CD14-positive monocyte (primary cell): ENCODE data around the gene LDLRAD2. TPM values are rescaled to one million over a fixed set of nuclear protein-coding genes. Genes with fewer than 3 reads are reported as not detected.

Experiments used
- DNase-seq, 3 donors: peaks; one replicate each; pipeline ENCODE4 v3.0.0-alpha.2; 2011 to 2022
- H2AFZ ChIP-seq: 2 replicates; pipeline ENCODE4 v1.6.0; 2012; ENCODE audit warnings: mild to moderate bottlenecking, low read depth, low read length, inconsistent platforms; ENCODE audit not compliant: insufficient read depth, poor library complexity, severe bottlenecking
- H3K27ac ChIP-seq, 2 donors: 1 replicate in 1 of 2; 2 replicates in 1 of 2; pipeline ENCODE4 v1.5.1; 2012 to 2013; ENCODE audit warnings: low read length in 2 of 2, control low read depth in 1 of 2, inconsistent platforms in 1 of 2, low read depth in 1 of 2, mild to moderate bottlenecking in 1 of 2
- H3K27me3 ChIP-seq, 2 donors: one replicate each; pipeline versions ENCODE4 v1.6.0 to v1.6.1; 2011 to 2013; ENCODE audit warnings: low read length in 2 of 2; ENCODE audit not compliant: control insufficient read depth in 2 of 2, insufficient read depth in 2 of 2
- H3K36me3 ChIP-seq, 2 donors: replicated peaks in 1 of 2; 1 replicate in 1 of 2; 2 replicates in 1 of 2; pipeline versions ENCODE4 v1.5.1 to v1.6.1; 2012 to 2013; ENCODE audit warnings: low read length in 2 of 2, control low read depth in 1 of 2, inconsistent platforms in 1 of 2, mild to moderate bottlenecking in 1 of 2; ENCODE audit not compliant: insufficient read depth in 2 of 2, control insufficient read depth in 1 of 2
- H3K4me1 ChIP-seq, 2 donors: 1 replicate in 1 of 2; 2 replicates in 1 of 2; pipeline versions ENCODE4 v1.5.1 to v1.6.1; 2012 to 2013; ENCODE audit warnings: low read length in 2 of 2, control low read depth in 1 of 2, inconsistent platforms in 1 of 2, mild to moderate bottlenecking in 1 of 2, moderate library complexity in 1 of 2; ENCODE audit not compliant: insufficient read depth in 2 of 2, control insufficient read depth in 1 of 2
- H3K4me2 ChIP-seq: replicated peaks from 2 replicates; pipeline ENCODE3; 2012; ENCODE audit warnings: low read length, moderate library complexity, mild to moderate bottlenecking; ENCODE audit not compliant: poor library complexity, severe bottlenecking; ENCODE audit errors: extremely low read depth
- H3K4me3 ChIP-seq, 3 experiments: fragments of 200-600 bp in 1 of 3; sonication (generic) in 1 of 3; replicated peaks in 1 of 3; 1 replicate in 2 of 3; 2 replicates in 1 of 3; pipeline ENCODE4 v1.5.1; 2011 to 2013; ENCODE audit warnings: low read length in 3 of 3, mild to moderate bottlenecking in 3 of 3, control low read depth in 2 of 3, low read depth in 2 of 3, inconsistent platforms in 1 of 3, moderate library complexity in 1 of 3
- H3K79me2 ChIP-seq: 2 replicates; pipeline ENCODE4 v1.6.0; 2012; ENCODE audit warnings: mild to moderate bottlenecking, control low read depth, inconsistent platforms, low read length, moderate library complexity; ENCODE audit not compliant: insufficient read depth
- H3K9ac ChIP-seq: 2 replicates; pipeline ENCODE4 v1.6.0; 2017; ENCODE audit warnings: low read length, mild to moderate bottlenecking; ENCODE audit not compliant: insufficient read depth, poor library complexity, severe bottlenecking
- H3K9me3 ChIP-seq, 2 donors: replicated peaks in 1 of 2; 1 replicate in 1 of 2; 2 replicates in 1 of 2; pipeline versions ENCODE4 v1.5.1 to v1.6.1; 2012 to 2013; ENCODE audit warnings: low read length in 2 of 2, control low read depth in 1 of 2; ENCODE audit not compliant: control insufficient read depth in 1 of 2, insufficient read depth in 1 of 2
- H4K20me1 ChIP-seq: 2 replicates; pipeline ENCODE4 v1.6.0; 2012; ENCODE audit warnings: mild to moderate bottlenecking, low read length, control low read depth, moderate library complexity; ENCODE audit not compliant: insufficient read depth
- H3K27ac Mint-ChIP-seq, 7 donors: one replicate each; pipeline ENCODE4 v1.8.0; 2020; ENCODE audit warnings: mild to moderate bottlenecking in 7 of 7, mixed read lengths in 7 of 7, moderate library complexity in 6 of 7, inconsistent platforms in 2 of 7
- H3K27me3 Mint-ChIP-seq, 3 donors: one replicate each; pipeline ENCODE4 v1.8.0; 2021 to 2022; ENCODE audit warnings: low read depth in 3 of 3, mild to moderate bottlenecking in 3 of 3, mixed read lengths in 3 of 3, moderate library complexity in 3 of 3, inconsistent platforms in 1 of 3
- H3K36me3 Mint-ChIP-seq, 2 donors: one replicate each; pipeline ENCODE4 v1.8.0; 2020; ENCODE audit warnings: mixed read lengths in 2 of 2, inconsistent platforms in 1 of 2, mild to moderate bottlenecking in 1 of 2
- H3K4me1 Mint-ChIP-seq: one replicate; pipeline ENCODE4 v1.8.0; 2020; ENCODE audit warnings: mild to moderate bottlenecking, mixed read lengths
- H3K4me3 Mint-ChIP-seq, 2 donors: one replicate each; pipeline ENCODE4 v1.8.0; 2020; ENCODE audit warnings: mild to moderate bottlenecking in 2 of 2, mixed read lengths in 2 of 2, moderate library complexity in 1 of 2
- H3K9me3 Mint-ChIP-seq, 7 donors: one replicate each; pipeline ENCODE4 v1.8.0; 2020 to 2022; ENCODE audit warnings: mixed read lengths in 7 of 7, mild to moderate bottlenecking in 6 of 7, moderate library complexity in 6 of 7, inconsistent platforms in 2 of 7
- CTCF ChIP-seq: fragments of 200-600 bp; IDR thresholded peaks from one replicate; pipeline ENCODE4 v1.8.0; 2022; ENCODE audit warnings: antibody characterized with exemption, mild to moderate bottlenecking
- WGBS: methylation state at CpG from one replicate; pipeline ENCODE4 v1.1.5; 2013; ENCODE audit warnings: missing lambda C conversion rate; ENCODE audit not compliant: insufficient coverage; 5-methylcytosine and 5-hydroxymethylcytosine counted together
- intact Hi-C, 2 donors: fragments of 100-400 bp; cut with micrococcal nuclease; formaldehyde crosslinking; loops; one replicate each; pipeline versions ENCODE4 v1.15.0 to v1.15.1; 2023
- polyA plus RNA-seq, 3 donors: library from polyadenylated mRNA; depleted of rRNA in 1 of 3; unstranded in 2 of 3; stranded (reverse) in 1 of 3; fragments of 300-500 nt in 2 of 3; fragments of >200 nt in 1 of 3; fragmentation: Illumina TruSeq in 2 of 3; gene quantifications; 1 replicate in 2 of 3; 2 replicates in 1 of 3; pipeline ENCODE4 v1.2.3, GENCODE V29; 2012 to 2021

Gene LDLRAD2
- polyA plus RNA-seq, 3 donors, result 0.63 TPM; not detected in 2

DNA sequence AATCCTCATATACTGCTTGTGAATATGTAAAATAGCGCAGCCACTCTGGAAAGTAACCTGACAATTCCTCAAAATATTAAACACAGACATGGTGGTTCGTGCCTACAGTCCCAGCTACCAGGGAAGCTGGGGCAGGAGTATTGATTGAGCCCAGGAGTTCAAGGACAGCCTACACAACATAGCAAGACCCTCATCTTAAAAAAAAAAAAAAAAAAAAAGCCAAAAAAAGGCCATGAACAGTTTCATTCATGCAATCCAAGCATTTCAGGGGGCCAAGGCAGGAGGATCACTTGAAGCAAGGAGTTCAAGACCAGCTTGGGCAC lies 33.7 kb upstream of the LDLRAD2 start:
- peak overlapping the region in 1 of 2 donors; percentile 13 for H3K27ac ChIP-seq
- no peaks in the 10 kb centered on the region for H3K9me3 Mint-ChIP-seq
- no peak overlapping the region for H2AFZ ChIP-seq
- peaks cover 0 to 8% of the 10 kb centered on the region in 2 donors for H3K36me3 Mint-ChIP-seq
- H3K9me3 ChIP-seq, result no peaks in the 10 kb centered on the region
- H3K4me3 Mint-ChIP-seq, result no peak overlapping the region
- peak overlapping the region in 5 of 7 donors; percentile 54 to 73 (median 68) for H3K27ac Mint-ChIP-seq
- no peaks in the 10 kb centered on the region for H3K27me3 ChIP-seq
- H4K20me1 ChIP-seq, result peaks cover 29% of the 10 kb centered on the region
- 80% methylated on average over 1 of the region's 2 CpGs for WGBS
- no peaks in the 10 kb centered on the region for H3K36me3 ChIP-seq
- no peak overlapping the region for H3K4me2 ChIP-seq
- peaks cover 61% of the 10 kb centered on the region for H3K4me1 Mint-ChIP-seq
- H3K4me1 ChIP-seq, result peaks cover 48 to 52% of the 10 kb centered on the region in 2 donors
- no peak for TF ChIP-seq CTCF
- peaks cover 96% of the 10 kb centered on the region for H3K79me2 ChIP-seq
- H3K9ac ChIP-seq, result no peak overlapping the region
- DNase-seq, result no peak
- no peak overlapping the region for H3K4me3 ChIP-seq
- no peaks in the 10 kb centered on the region for H3K27me3 Mint-ChIP-seq
- intact Hi-C loops, result no loop called here

DNA sequence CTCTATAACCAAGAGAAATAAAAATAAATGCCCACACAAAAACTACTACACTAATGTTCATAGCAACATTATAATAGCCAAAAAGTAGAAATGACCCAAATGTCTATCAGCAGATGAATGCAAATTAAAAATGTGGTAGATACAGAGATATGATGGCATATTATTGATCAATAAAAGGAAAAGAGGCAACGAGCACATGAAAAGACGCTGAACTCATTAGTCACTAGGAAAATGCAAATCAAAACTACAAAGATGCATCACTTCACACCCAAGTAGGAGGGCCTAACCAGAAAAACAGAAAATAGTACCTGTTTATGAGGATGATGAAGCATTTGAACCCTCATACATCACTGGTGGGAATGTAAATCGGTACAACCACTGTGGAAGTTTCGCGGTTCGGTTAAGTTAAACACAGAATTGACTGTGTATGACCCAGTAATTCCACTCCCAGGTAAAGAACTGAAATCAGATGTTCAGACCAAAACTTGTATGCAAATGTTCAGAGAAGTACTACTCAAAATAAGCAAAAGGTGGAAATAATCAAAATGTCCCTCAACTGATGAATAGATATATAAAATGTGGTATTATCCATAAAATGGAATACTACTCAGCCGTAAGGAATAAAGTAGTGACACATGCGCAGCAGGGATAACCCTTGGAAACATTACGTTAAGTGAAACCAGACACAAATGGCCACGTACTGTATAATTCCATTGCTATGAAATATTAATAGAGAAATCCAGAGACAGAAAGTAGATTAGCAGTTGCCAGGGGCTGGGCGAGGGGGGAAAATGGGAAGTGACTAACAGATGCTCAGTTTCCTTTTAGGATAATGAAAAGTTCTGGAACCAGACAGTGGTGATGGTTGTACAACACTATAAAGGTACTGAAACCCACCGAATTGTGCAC lies 32.2 kb upstream of the LDLRAD2 start:
- Histone ChIP-seq H2AFZ (no peak overlapping the region), H3K9ac (no peak overlapping the region), H3K4me3 (peak overlapping the region in 1 of 3 experiments; percentile 43), H4K20me1 (peaks cover 29% of the 10 kb centered on the region), H3K4me1 (peaks cover 47 to 51% of the 10 kb centered on the region in 2 donors), H3K27me3 (no peaks in the 10 kb centered on the region), H3K27ac (peak overlapping the region in 1 of 2 donors; percentile 59), H3K9me3 (no peaks in the 10 kb centered on the region), H3K36me3 (no peaks in the 10 kb centered on the region), H3K4me2 (peak overlapping the region; percentile 44), H3K79me2 (peaks cover 81% of the 10 kb centered on the region)
- Mint-ChIP-seq H3K4me1 (peaks cover 56% of the 10 kb centered on the region), H3K9me3 (no peaks in the 10 kb centered on the region), H3K27me3 (peaks cover 0 to 1% (median 0%) of the 10 kb centered on the region in 3 donors), H3K27ac (peak overlapping the region; percentile 34 to 80 (median 68)), H3K4me3 (peak overlapping the region in 1 of 2 donors; percentile 38), H3K36me3 (peaks cover 0 to 8% of the 10 kb centered on the region in 2 donors)
- intact Hi-C loops, result loop anchor here (5.0 to 10.0 kb wide), 2 partner anchors 37 to 245 kb away; no protein-coding TSS in a partner anchor
- DNase-seq, result peak in 2 of 3 donors; percentile 44 to 54
- TF ChIP-seq CTCF, result no peak
- WGBS, result no CpG with 5 or more reads among the region's 12 CpGs
